ENCODE data around the gene ZKSCAN4. TPM values are rescaled to one million over a fixed set of nuclear protein-coding genes. Genes with fewer than 3 reads are reported as not detected.

ZKSCAN4 gene
- total RNA-seq, 1 experiment from 2014 or later: 7.3 TPM

GRCh38 chr6:28248916-28249315 lies 3.2 kb downstream of the ZKSCAN4 start:
- Mint-ChIP-seq H3K4me1 (peaks cover 12% of the 10 kb centered on the region), H3K4me3 (no peak overlapping the region), H3K27me3 (ENCODE audit: low read depth) (peaks cover 3% of the 10 kb centered on the region; the same call in 1 of the 2 replicates), H3K9me3 (no peaks in the 10 kb centered on the region), H3K27ac (no peak overlapping the region), H3K36me3 (peaks cover 37% of the 10 kb centered on the region)
- ChIA-PET POLR2A (no interaction called here), CTCF (no interaction called here)
- ATAC-seq: no peak
- no peak for DNase-seq (ENCODE audit: low spot score)
- TF ChIP-seq FOXJ3 (CRISPR knock-in tag; IDR thresholded peaks at IDR 0.05; ENCODE audit: borderline replicate concordance): no peak
- no peak for TF ChIP-seq ZNF671 (CRISPR knock-in tag; IDR thresholded peaks at IDR 0.05)
- TF ChIP-seq, protein P1, sequence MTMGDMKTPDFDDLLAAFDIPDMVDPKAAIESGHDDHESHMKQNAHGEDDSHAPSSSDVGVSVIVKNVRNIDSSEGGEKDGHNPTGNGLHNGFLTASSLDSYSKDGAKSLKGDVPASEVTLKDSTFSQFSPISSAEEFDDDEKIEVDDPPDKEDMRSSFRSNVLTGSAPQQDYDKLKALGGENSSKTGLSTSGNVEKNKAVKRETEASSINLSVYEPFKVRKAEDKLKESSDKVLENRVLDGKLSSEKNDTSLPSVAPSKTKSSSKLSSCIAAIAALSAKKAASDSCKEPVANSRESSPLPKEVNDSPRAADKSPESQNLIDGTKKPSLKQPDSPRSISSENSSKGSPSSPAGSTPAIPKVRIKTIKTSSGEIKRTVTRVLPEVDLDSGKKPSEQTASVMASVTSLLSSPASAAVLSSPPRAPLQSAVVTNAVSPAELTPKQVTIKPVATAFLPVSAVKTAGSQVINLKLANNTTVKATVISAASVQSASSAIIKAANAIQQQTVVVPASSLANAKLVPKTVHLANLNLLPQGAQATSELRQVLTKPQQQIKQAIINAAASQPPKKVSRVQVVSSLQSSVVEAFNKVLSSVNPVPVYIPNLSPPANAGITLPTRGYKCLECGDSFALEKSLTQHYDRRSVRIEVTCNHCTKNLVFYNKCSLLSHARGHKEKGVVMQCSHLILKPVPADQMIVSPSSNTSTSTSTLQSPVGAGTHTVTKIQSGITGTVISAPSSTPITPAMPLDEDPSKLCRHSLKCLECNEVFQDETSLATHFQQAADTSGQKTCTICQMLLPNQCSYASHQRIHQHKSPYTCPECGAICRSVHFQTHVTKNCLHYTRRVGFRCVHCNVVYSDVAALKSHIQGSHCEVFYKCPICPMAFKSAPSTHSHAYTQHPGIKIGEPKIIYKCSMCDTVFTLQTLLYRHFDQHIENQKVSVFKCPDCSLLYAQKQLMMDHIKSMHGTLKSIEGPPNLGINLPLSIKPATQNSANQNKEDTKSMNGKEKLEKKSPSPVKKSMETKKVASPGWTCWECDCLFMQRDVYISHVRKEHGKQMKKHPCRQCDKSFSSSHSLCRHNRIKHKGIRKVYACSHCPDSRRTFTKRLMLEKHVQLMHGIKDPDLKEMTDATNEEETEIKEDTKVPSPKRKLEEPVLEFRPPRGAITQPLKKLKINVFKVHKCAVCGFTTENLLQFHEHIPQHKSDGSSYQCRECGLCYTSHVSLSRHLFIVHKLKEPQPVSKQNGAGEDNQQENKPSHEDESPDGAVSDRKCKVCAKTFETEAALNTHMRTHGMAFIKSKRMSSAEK (CRISPR knock-in tag; IDR thresholded peaks at IDR 0.05; ENCODE audit: borderline replicate concordance): no peak
- TF ChIP-seq, protein P2, sequence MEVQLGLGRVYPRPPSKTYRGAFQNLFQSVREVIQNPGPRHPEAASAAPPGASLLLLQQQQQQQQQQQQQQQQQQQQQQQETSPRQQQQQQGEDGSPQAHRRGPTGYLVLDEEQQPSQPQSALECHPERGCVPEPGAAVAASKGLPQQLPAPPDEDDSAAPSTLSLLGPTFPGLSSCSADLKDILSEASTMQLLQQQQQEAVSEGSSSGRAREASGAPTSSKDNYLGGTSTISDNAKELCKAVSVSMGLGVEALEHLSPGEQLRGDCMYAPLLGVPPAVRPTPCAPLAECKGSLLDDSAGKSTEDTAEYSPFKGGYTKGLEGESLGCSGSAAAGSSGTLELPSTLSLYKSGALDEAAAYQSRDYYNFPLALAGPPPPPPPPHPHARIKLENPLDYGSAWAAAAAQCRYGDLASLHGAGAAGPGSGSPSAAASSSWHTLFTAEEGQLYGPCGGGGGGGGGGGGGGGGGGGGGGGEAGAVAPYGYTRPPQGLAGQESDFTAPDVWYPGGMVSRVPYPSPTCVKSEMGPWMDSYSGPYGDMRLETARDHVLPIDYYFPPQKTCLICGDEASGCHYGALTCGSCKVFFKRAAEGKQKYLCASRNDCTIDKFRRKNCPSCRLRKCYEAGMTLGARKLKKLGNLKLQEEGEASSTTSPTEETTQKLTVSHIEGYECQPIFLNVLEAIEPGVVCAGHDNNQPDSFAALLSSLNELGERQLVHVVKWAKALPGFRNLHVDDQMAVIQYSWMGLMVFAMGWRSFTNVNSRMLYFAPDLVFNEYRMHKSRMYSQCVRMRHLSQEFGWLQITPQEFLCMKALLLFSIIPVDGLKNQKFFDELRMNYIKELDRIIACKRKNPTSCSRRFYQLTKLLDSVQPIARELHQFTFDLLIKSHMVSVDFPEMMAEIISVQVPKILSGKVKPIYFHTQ (CRISPR knock-in tag; IDR thresholded peaks at IDR 0.05): no peak
- TF ChIP-seq, protein P3, sequence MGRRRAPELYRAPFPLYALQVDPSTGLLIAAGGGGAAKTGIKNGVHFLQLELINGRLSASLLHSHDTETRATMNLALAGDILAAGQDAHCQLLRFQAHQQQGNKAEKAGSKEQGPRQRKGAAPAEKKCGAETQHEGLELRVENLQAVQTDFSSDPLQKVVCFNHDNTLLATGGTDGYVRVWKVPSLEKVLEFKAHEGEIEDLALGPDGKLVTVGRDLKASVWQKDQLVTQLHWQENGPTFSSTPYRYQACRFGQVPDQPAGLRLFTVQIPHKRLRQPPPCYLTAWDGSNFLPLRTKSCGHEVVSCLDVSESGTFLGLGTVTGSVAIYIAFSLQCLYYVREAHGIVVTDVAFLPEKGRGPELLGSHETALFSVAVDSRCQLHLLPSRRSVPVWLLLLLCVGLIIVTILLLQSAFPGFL (CRISPR knock-in tag; IDR thresholded peaks at IDR 0.05; ENCODE audit: borderline replicate concordance): no peak
- TF ChIP-seq E2F4 (CRISPR knock-in tag; IDR thresholded peaks at IDR 0.05; ENCODE audit: borderline replicate concordance, low read depth): no peak
- TF ChIP-seq, protein P4, sequence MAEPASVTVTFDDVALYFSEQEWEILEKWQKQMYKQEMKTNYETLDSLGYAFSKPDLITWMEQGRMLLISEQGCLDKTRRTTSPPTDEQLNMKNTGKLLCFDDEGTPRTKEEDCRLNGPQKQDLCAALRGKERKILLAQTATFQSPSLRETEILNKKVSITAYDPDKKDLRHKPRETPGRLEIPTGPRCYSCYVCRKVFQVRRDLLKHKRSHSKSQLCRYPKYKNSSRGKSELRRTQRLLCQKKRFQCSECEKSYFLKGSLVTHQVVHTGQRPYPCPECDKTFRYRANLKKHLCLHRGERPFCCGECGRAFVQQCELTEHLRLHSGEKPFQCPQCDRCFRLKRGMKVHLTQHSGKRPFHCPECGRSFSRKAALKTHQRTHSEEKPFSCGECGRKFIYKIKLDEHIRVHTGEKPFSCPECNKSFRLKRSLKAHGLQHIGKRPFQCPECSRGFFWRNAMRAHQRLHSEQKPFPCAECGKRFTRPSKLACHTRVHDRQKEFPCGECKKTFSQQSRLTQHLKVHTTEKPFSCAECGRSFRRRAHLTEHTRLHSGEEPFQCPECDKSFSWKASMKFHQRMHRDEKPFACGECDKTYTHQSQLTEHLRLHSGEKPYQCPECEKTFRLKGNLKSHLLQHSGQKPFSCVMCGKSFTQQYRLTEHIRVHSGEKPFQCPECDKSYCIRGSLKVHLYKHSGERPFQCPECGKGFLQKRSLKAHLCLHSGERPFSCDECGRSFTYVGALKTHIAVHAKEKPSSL (CRISPR knock-in tag; conservative IDR thresholded peaks at IDR 0.05): no peak

- CTCF ChIA-PET: no interaction called here
- ATAC-seq: no peak
- H3K9me3 Mint-ChIP-seq: no peaks in the 10 kb centered on the region
- no peaks in the 10 kb centered on the region for H3K27me3 Mint-ChIP-seq (ENCODE audit: low read depth)
- peaks cover 37% of the 10 kb centered on the region for H3K36me3 Mint-ChIP-seq
- POLR2A ChIA-PET: no interaction called here
- no peaks in the 10 kb centered on the region for H3K4me1 Mint-ChIP-seq
- no peak overlapping the region for H3K27ac Mint-ChIP-seq
- H3K4me3 Mint-ChIP-seq: no peak overlapping the region
- no peak for DNase-seq (ENCODE audit: low spot score)
- TF ChIP-seq ETV6 (CRISPR knock-in tag; IDR thresholded peaks at IDR 0.05) (no peak), JAZF1 (CRISPR knock-in tag; IDR thresholded peaks at IDR 0.05) (no peak), ATF3 (CRISPR knock-in tag; conservative IDR thresholded peaks at IDR 0.05) (no peak), ATF2 (CRISPR knock-in tag; IDR thresholded peaks at IDR 0.05; ENCODE audit: borderline replicate concordance, low read depth) (no peak), TEAD4 (CRISPR knock-in tag; IDR thresholded peaks at IDR 0.05) (no peak), CTCF (IDR thresholded peaks at IDR 0.05) (no peak), HMGA2 (CRISPR knock-in tag; IDR thresholded peaks at IDR 0.05) (no peak)
These were observed 6.7 kb downstream of the ZKSCAN4 start for GRCh38 chr6:28245206-28245941.
